IMR-90 (cell line): Measurements from ENCODE around the gene ZFR2. TPM values are rescaled to one million over a fixed set of nuclear protein-coding genes. Genes with fewer than 3 reads are reported as not detected.

Experiments used
- ATAC-seq: fragments of 200-7000 bp; cut with Tn5 transposase; 2 replicates; pipeline ENCODE4 v1.9.1; 2020; ENCODE audit warnings: low read depth, mild to moderate bottlenecking, moderate library complexity
- BruUV-seq: library from RNA; stranded (reverse); fragments of 400-500 nt; replicated peaks from 2 replicates; lab custom pipeline; 2021; lab: Mats Ljungman, UMichigan
- CTCF ChIA-PET: fragments of 300-600 bp; formaldehyde crosslinking; extraction: SDS; loops from one replicate; lab custom pipeline; 2021; ENCODE audit warnings: antibody characterized with exemption; lab: Yijun Ruan, JAX
- POLR2A ChIA-PET: fragments of 300-600 bp; sonication (Branson Sonifier 250); formaldehyde crosslinking; loops from one replicate; lab custom pipeline; 2022; ENCODE audit warnings: antibody characterized with exemption; ENCODE audit not compliant: unreplicated experiment; lab: Charles Lee
- DNase-seq: peaks from one replicate; pipeline ENCODE4 v3.0.0; 2013
- H2AFZ ChIP-seq: replicated peaks from 2 replicates; pipeline ENCODE3; 2013; ENCODE audit warnings: low read length, mild to moderate bottlenecking; ENCODE audit not compliant: poor library complexity
- H2AK5ac ChIP-seq: 2 replicates; pipeline ENCODE4 v1.6.1; 2013; ENCODE audit warnings: low read depth, low read length, inconsistent platforms
- H2AK9ac ChIP-seq: replicated peaks from 2 replicates; pipeline ENCODE3; 2013; ENCODE audit warnings: mild to moderate bottlenecking, low read depth, low read length, moderate library complexity; ENCODE audit not compliant: poor library complexity
- H2BK120ac ChIP-seq: 2 replicates; pipeline ENCODE4 v1.6.1; 2013; ENCODE audit warnings: low read depth, low read length, inconsistent platforms
- H2BK15ac ChIP-seq: 3 replicates; pipeline ENCODE4 v1.6.1; 2013; ENCODE audit warnings: low read depth, low read length, inconsistent platforms
- H2BK20ac ChIP-seq: 2 replicates; pipeline ENCODE4 v1.6.1; 2013; ENCODE audit warnings: low read depth, mild to moderate bottlenecking, inconsistent platforms, low read length, moderate library complexity
- H2BK5ac ChIP-seq: 2 replicates; pipeline ENCODE4 v1.6.1; 2013; ENCODE audit warnings: mild to moderate bottlenecking, low read depth, low read length, inconsistent platforms; ENCODE audit not compliant: poor library complexity, severe bottlenecking
- H3K14ac ChIP-seq: replicated peaks from 2 replicates; pipeline ENCODE4 v1.6.1; 2013; ENCODE audit warnings: low read depth, low read length, inconsistent platforms
- H3K18ac ChIP-seq: 2 replicates; pipeline ENCODE4 v1.6.1; 2013; ENCODE audit warnings: low read depth, low read length, control low read depth
- H3K23ac ChIP-seq: 2 replicates; pipeline ENCODE4 v1.6.1; 2013; ENCODE audit warnings: low read depth, low read length, inconsistent platforms
- H3K27ac ChIP-seq: 2 replicates; pipeline ENCODE4 v1.5.1; 2013; ENCODE audit warnings: mild to moderate bottlenecking, control low read depth, low read length; ENCODE audit not compliant: insufficient read depth
- H3K27me3 ChIP-seq: 2 replicates; pipeline ENCODE4 v1.6.1; 2013; ENCODE audit warnings: low read length; ENCODE audit not compliant: control insufficient read depth, insufficient read depth
- H3K36me3 ChIP-seq: 2 replicates; pipeline ENCODE4 v1.6.1; 2013; ENCODE audit warnings: low read length, mixed read lengths; ENCODE audit not compliant: control insufficient read depth, insufficient read depth
- H3K4ac ChIP-seq: 2 replicates; pipeline ENCODE4 v1.6.1; 2013; ENCODE audit warnings: low read depth, low read length, inconsistent platforms
- H3K4me1 ChIP-seq: 2 replicates; pipeline ENCODE4 v1.6.1; 2013; ENCODE audit warnings: low read length, mixed read lengths; ENCODE audit not compliant: control insufficient read depth, insufficient read depth
- H3K4me2 ChIP-seq: 2 replicates; pipeline ENCODE4 v1.6.1; 2013; ENCODE audit warnings: low read depth, mild to moderate bottlenecking, control low read depth, low read length, moderate library complexity
- H3K4me3 ChIP-seq: 2 replicates; pipeline ENCODE4 v1.5.1; 2013; ENCODE audit warnings: low read depth, mild to moderate bottlenecking, control low read depth, low read length, moderate library complexity; ENCODE audit not compliant: insufficient read depth
- H3K56ac ChIP-seq: 2 replicates; pipeline ENCODE4 v1.6.1; 2013; ENCODE audit warnings: low read length, inconsistent platforms; ENCODE audit not compliant: insufficient read depth; ENCODE audit errors: extremely low read depth
- H3K79me1 ChIP-seq, 2 experiments: 2 replicates each; pipeline ENCODE4 v1.6.1; 2013; ENCODE audit warnings: low read length in 2 of 2, inconsistent platforms in 1 of 2, low read depth in 1 of 2
- H3K9ac ChIP-seq: 2 replicates; pipeline ENCODE4 v1.6.1; 2013; ENCODE audit warnings: low read depth, low read length, control low read depth
- H3K9me1 ChIP-seq: 2 replicates; pipeline ENCODE4 v1.6.1; 2013; ENCODE audit warnings: low read length, inconsistent platforms; ENCODE audit not compliant: insufficient read depth
- H3K9me3 ChIP-seq: 2 replicates; pipeline ENCODE4 v1.6.1; 2013; ENCODE audit warnings: low read length; ENCODE audit not compliant: control insufficient read depth, insufficient read depth
- H4K20me1 ChIP-seq: 2 replicates; pipeline ENCODE4 v1.6.1; 2013; ENCODE audit warnings: low read length, inconsistent platforms; ENCODE audit not compliant: insufficient read depth
- H4K5ac ChIP-seq: 2 replicates; pipeline ENCODE4 v1.6.1; 2013; ENCODE audit warnings: mild to moderate bottlenecking, low read depth, low read length, control low read depth
- H4K8ac ChIP-seq, 2 experiments: 2 replicates each; pipeline ENCODE4 v1.6.1; 2013; ENCODE audit warnings: low read depth in 2 of 2, low read length in 2 of 2, control low read depth in 1 of 2, inconsistent platforms in 1 of 2
- H4K91ac ChIP-seq: 2 replicates; pipeline ENCODE4 v1.6.1; 2013; ENCODE audit warnings: low read depth, low read length, inconsistent platforms; ENCODE audit not compliant: insufficient read depth
- BHLHE40 ChIP-seq: fragments of 150-350 bp; IDR thresholded peaks from 2 replicates; pipeline ENCODE4 v1.6.1; 2016; ENCODE audit warnings: mild to moderate bottlenecking, low read depth, low read length
- NFE2L2 ChIP-seq: fragments of 150-350 bp; IDR thresholded peaks from 2 replicates; pipeline ENCODE4 v1.6.1; 2016; ENCODE audit warnings: low read depth, mild to moderate bottlenecking, low read length
- RFX5 ChIP-seq: IDR thresholded peaks from 2 replicates; pipeline ENCODE4 v1.8.0; 2012; ENCODE audit warnings: low read depth, mild to moderate bottlenecking, low read length, moderate library complexity
- SMC3 ChIP-seq: fragments of 150-350 bp; IDR thresholded peaks from 2 replicates; pipeline ENCODE4 v1.6.1; 2016; ENCODE audit warnings: low read depth, mild to moderate bottlenecking, antibody characterized with exemption, low read length, moderate library complexity
- WGBS, 2 experiments: methylation state at CpG; one replicate each; pipeline versions ENCODE4 v1.1.5 to v1.1.7; 2013; ENCODE audit warnings: missing lambda C conversion rate in 2 of 2; ENCODE audit not compliant: insufficient read length in 1 of 2; ENCODE audit errors: extremely low coverage in 2 of 2; 5-methylcytosine and 5-hydroxymethylcytosine counted together
- dilution Hi-C: fragments of 300-500 bp; cut with HindIII; formaldehyde crosslinking; loops from one replicate; pipeline ENCODE4 v1.14.3; 2018; ENCODE audit warnings: low sequenced_read_pairs; ENCODE audit not compliant: unreplicated experiment
- in situ Hi-C: fragments of 300-500 bp; cut with MboI; formaldehyde crosslinking; loops from 3 replicates; pipeline ENCODE4 v1.14.3; 2019; ENCODE audit warnings: low sequenced_read_pairs, inconsistent platforms, mixed read lengths
- intact Hi-C: fragments of 100-400 bp; cut with micrococcal nuclease; formaldehyde crosslinking; loops from 2 replicates; pipeline ENCODE4 v1.10.0; 2022
- polyA plus RNA-seq, 3 experiments: library from polyadenylated mRNA; depleted of rRNA; stranded (reverse); fragments of >200 nt; gene quantifications; 2 replicates each; pipeline ENCODE4 v1.2.3, GENCODE V29; 2012; ENCODE audit warnings: low replicate concordance in 1 of 3
- total RNA-seq: library from RNA; depleted of rRNA; stranded (reverse); fragments of >200 nt; gene quantifications from 2 replicates; pipeline ENCODE4 v1.2.3, GENCODE V29; 2012
- TF ChIP-seq, protein P1 (sequence below): conservative IDR thresholded peaks from 2 replicates; pipeline ENCODE4 v1.5.1; 2012; ENCODE audit warnings: mild to moderate bottlenecking, low read depth, low read length, improper control_type of control experiment

Gene ZFR2
- total and polyA plus RNA-seq, 2 of the 4 experiments (the other 2 are of a cell fraction) = 0.19 TPM; not detected in 1

GRCh38 chr19:3897936-3898335, 29.1 kb upstream of the ZFR2 start:
- dilution Hi-C loops (no loop called here), in situ Hi-C loops (no loop called here), intact Hi-C loops (no loop called here)
- H2BK5ac ChIP-seq = no peak overlapping the region
- no peak overlapping the region for H3K56ac ChIP-seq
- H2AK5ac ChIP-seq = no peak overlapping the region
- POLR2A ChIA-PET = no interaction called here
- no peak overlapping the region for H3K27ac ChIP-seq
- no peaks in the 10 kb centered on the region for H3K36me3 ChIP-seq
- no peak overlapping the region for H2BK15ac ChIP-seq
- H3K23ac ChIP-seq = no peak overlapping the region
- H3K9me1 ChIP-seq = no peaks in the 10 kb centered on the region
- DNase-seq = no peak
- peaks cover 5% of the 10 kb centered on the region; the same call in 1 of the 2 replicates for H3K27me3 ChIP-seq
- H2AK9ac ChIP-seq = no peak overlapping the region
- H4K5ac ChIP-seq = no peak overlapping the region
- H2BK20ac ChIP-seq = no peak overlapping the region
- H3K79me1 ChIP-seq = no peaks in the 10 kb centered on the region
- CTCF ChIA-PET = no interaction called here
- 84% methylated on average over 2 of the region's 4 CpGs; no CpG with 5 or more reads in 1 of the 2 experiments for WGBS, 2 experiments
- H2BK120ac ChIP-seq = no peak overlapping the region
- no peak overlapping the region for H4K8ac ChIP-seq
- H4K20me1 ChIP-seq = no peaks in the 10 kb centered on the region
- no peak overlapping the region for H3K4ac ChIP-seq
- BruUV-seq = no TSS peak
- H3K9ac ChIP-seq = no peak overlapping the region
- H3K18ac ChIP-seq = no peak overlapping the region
- H2AFZ ChIP-seq = no peak overlapping the region
- H3K4me2 ChIP-seq = no peak overlapping the region
- no peak for ATAC-seq
- H4K91ac ChIP-seq = no peak overlapping the region
- H3K9me3 ChIP-seq = peaks cover 2% of the 10 kb centered on the region; the same call in 1 of the 2 replicates
- TF ChIP-seq SMC3 = no peak
- no peak for TF ChIP-seq RFX5
- no peak for TF ChIP-seq NFE2L2
- no peak for TF ChIP-seq BHLHE40
- TF ChIP-seq, protein P1, sequence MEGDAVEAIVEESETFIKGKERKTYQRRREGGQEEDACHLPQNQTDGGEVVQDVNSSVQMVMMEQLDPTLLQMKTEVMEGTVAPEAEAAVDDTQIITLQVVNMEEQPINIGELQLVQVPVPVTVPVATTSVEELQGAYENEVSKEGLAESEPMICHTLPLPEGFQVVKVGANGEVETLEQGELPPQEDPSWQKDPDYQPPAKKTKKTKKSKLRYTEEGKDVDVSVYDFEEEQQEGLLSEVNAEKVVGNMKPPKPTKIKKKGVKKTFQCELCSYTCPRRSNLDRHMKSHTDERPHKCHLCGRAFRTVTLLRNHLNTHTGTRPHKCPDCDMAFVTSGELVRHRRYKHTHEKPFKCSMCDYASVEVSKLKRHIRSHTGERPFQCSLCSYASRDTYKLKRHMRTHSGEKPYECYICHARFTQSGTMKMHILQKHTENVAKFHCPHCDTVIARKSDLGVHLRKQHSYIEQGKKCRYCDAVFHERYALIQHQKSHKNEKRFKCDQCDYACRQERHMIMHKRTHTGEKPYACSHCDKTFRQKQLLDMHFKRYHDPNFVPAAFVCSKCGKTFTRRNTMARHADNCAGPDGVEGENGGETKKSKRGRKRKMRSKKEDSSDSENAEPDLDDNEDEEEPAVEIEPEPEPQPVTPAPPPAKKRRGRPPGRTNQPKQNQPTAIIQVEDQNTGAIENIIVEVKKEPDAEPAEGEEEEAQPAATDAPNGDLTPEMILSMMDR = no peak
- H3K4me1 ChIP-seq = no peaks in the 10 kb centered on the region
- H3K14ac ChIP-seq = no peak overlapping the region
- no peak overlapping the region for H3K4me3 ChIP-seq
